Body of pancreas (tissue), 4 donors: ENCODE data around the gene USP17L20.
"Not testable (repeated sequence)": the region's sequence is repeated elsewhere in the genome, so short reads cannot be mapped to it uniquely, and the experiment has no call there.

Experiments
- CTCF ChIP-seq, 7 experiments: fragments of 450-650 bp in 4 of 7; fragments of 200-600 bp in 3 of 7; sonication (generic) in 3 of 7; IDR thresholded peaks; one replicate each; pipeline ENCODE4 v1.5.1; 2016 to 2019; ENCODE audit warnings: antibody characterized with exemption in 7 of 7
- POLR2A ChIP-seq, 3 donors: fragments of 450-650 bp; IDR thresholded peaks; one replicate each; pipeline ENCODE4 v1.6.1; 2016; ENCODE audit warnings: antibody characterized with exemption in 3 of 3, mild to moderate bottlenecking in 2 of 3

DNA sequence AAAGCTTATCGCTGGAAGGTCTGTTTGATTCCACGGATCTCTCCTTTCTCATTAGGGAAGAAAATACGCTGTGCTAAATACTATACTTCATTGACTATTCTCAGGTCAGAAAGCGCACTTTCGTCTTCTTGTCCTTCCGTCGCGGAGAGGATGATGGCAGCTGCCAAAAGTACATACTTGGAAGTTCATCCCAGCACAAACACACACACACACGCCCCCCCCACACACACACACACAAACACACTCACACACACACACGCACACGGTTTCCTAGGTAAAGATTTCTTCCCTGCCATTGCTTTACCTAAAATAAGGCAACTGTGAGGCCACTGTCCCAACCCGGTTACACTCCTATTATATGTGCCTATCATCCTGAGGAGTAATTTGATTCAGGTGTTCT lies 19.5 kb upstream of the USP17L20 start:
- TF ChIP-seq CTCF, POLR2A (IDR thresholded peaks at IDR 0.05): not testable (repeated sequence)
